GM06990 (cell line): ENCODE measurements around the gene ADAMTS18.

Source experiments
- DNase-seq: peaks from one replicate; pipeline ENCODE4 v3.0.0-alpha.2; 2011; ENCODE audit not compliant: insufficient read length; ENCODE audit errors: extremely low read depth
- H3K27me3 ChIP-seq: replicated peaks from 2 replicates; pipeline ENCODE4 v1.6.0; 2011; ENCODE audit warnings: low read length; ENCODE audit not compliant: control insufficient read depth, insufficient read depth
- H3K36me3 ChIP-seq: 2 replicates; pipeline ENCODE4 v1.5.1; 2011; ENCODE audit warnings: low read length; ENCODE audit not compliant: control insufficient read depth, insufficient read depth
- H3K4me3 ChIP-seq: replicated peaks from 2 replicates; pipeline ENCODE4 v1.5.1; 2011; ENCODE audit warnings: low read depth, mild to moderate bottlenecking, control low read depth, low read length
- TF ChIP-seq, protein P1 (sequence below): IDR thresholded peaks from 2 replicates; pipeline ENCODE4 v1.5.1; 2011; ENCODE audit warnings: low read length, control low read depth, mild to moderate bottlenecking, inconsistent platforms; ENCODE audit not compliant: insufficient read depth, poor library complexity, severe bottlenecking

The ADAMTS18 gene

GRCh38 chr16:77393955-77394354 is 40.9 kb downstream of the ADAMTS18 start:
- H3K36me3 ChIP-seq, result no peaks in the 10 kb centered on the region
- H3K27me3 ChIP-seq, result no peaks in the 10 kb centered on the region; the same call in 1 of the 2 replicates
- TF ChIP-seq, protein P1, sequence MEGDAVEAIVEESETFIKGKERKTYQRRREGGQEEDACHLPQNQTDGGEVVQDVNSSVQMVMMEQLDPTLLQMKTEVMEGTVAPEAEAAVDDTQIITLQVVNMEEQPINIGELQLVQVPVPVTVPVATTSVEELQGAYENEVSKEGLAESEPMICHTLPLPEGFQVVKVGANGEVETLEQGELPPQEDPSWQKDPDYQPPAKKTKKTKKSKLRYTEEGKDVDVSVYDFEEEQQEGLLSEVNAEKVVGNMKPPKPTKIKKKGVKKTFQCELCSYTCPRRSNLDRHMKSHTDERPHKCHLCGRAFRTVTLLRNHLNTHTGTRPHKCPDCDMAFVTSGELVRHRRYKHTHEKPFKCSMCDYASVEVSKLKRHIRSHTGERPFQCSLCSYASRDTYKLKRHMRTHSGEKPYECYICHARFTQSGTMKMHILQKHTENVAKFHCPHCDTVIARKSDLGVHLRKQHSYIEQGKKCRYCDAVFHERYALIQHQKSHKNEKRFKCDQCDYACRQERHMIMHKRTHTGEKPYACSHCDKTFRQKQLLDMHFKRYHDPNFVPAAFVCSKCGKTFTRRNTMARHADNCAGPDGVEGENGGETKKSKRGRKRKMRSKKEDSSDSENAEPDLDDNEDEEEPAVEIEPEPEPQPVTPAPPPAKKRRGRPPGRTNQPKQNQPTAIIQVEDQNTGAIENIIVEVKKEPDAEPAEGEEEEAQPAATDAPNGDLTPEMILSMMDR, result no peak
- no peak overlapping the region for H3K4me3 ChIP-seq
- no peak for DNase-seq

GRCh38 chr16:77387815-77388209 is 47.0 kb downstream of the ADAMTS18 start:
- DNase-seq, result no peak
- Histone ChIP-seq H3K27me3 (no peaks in the 10 kb centered on the region; the same call in 1 of the 2 replicates), H3K4me3 (no peak overlapping the region), H3K36me3 (no peaks in the 10 kb centered on the region)
- TF ChIP-seq, protein P1, result no peak

DNA sequence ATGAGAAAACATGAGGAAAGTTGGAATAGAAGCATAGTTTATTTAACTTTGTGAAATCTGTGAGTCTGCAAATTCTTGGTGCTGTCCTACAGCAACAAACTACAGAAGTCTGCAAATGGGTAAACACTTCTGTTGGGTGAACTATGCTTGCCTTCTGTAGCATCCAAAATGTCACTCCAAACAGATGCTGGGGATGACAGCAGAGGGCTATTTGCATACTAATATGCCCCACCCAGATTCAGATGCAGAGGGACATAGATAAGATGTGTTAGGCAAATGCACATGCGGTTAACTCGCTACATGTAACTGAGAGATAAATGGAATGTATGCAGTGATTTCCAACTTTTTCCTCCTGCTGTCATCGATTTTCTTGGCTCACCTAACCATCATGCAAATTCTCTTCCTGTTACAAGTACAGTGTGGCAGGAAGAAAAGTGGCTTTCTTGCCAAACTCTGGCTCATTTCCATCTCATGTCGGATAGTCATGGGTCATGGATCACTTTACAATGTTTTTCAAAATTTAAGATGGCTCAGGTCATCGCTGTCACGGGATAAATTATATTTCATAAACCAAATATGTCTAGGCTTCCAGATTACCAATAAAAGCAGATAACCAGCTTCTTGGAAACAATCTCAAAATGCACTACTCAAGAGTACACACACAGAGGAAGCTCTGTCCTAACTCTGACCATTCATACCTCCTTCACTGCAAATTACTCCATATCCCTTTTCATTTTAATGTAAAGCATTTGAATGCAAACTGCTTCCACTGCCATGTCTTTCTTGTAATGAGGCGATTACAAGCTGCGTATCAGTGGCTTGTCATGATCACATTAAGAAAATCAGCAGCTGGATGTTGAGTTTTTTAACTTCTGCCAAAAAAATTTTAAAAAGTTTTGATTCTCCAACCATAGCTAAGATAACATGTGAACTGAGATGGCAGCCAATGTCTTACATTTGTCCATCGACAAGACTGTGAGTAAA is 47.7 kb downstream of the ADAMTS18 start:
- no peak for DNase-seq
- TF ChIP-seq, protein P1, result no peak
- Histone ChIP-seq H3K36me3 (no peaks in the 10 kb centered on the region), H3K4me3 (no peak overlapping the region), H3K27me3 (no peaks in the 10 kb centered on the region; the same call in 1 of the 2 replicates)

GRCh38 chr16:77385481-77385880 is 49.4 kb downstream of the ADAMTS18 start:
- H3K27me3 ChIP-seq, result no peaks in the 10 kb centered on the region
- H3K4me3 ChIP-seq, result no peak overlapping the region
- DNase-seq, result no peak
- no peaks in the 10 kb centered on the region for H3K36me3 ChIP-seq
- TF ChIP-seq, protein P1, result no peak

DNA sequence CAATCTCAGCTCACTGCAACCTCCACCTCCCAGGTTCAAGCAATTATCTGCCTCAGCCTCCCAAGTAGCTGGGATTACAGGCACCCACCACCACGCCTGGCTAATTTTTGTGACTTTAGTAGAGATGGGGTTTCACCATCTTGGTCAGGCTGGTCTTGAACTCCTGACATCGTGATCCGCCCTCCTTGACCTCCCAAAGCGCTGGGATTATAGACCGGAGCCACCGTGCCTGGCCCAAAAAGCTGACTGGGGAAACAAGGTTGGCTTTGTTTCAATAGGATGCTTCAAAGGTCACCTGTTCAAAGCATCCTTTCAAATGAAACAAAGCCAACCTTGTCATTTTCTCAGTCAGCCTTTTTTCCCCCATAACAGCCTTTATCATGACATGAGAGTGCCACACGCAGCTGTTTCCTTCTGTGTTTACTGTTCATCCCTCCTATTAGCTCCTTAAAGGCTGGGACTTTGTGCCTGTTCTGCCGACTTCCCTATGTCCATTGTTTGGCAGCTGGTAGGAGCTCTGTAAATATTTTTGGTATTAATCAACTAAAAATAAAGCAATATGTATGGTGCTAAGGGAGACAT is 51.1 kb downstream of the ADAMTS18 start:
- Histone ChIP-seq H3K36me3 (no peaks in the 10 kb centered on the region), H3K4me3 (no peak overlapping the region), H3K27me3 (no peaks in the 10 kb centered on the region)
- TF ChIP-seq, protein P1, result no peak
- no peak for DNase-seq
